ENCODE measurements around the gene POLR2M.

POLR2M gene

DNA sequence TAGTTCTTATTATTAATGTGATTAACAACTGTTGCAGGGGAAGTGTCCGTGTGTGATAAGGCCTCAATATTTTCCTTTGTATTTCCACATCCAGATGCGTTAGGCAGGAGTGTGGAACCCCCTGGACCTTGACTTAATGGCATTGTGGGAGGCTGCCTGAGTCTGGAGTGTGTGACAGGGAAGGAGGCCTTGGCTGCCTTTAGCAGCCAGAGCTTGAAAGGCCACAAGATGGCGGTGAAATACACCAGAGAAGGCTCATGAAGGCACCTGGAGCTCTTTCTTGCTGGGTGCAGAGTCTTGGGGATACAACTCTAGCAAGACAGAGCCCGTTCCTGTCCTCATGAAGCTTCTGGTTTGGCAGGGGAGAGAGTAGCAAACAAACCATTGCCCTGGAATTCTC, 36.9 kb downstream of the POLR2M start:
- DNase-seq = no peak

DNA sequence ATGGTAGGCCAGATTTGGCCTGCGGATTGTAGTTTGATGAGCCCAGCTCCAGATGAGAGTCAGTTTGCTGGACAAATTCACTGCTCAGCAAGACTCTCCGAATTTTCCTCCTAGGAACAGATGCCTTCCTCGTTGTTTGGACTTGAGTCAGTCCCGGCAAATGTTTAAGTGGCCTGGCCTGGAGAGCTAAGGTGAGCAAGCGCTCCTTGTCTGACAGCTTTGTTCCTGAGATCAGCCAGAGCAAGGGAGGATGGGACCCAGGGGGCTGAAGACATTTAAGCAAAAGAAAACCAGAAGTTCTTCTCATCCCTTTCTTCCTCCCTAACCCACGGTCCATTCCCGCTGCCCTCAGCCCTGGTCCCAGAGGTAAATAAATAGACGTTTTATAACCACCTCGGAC, 40.3 kb downstream of the POLR2M start:
- no peak for DNase-seq

DNA sequence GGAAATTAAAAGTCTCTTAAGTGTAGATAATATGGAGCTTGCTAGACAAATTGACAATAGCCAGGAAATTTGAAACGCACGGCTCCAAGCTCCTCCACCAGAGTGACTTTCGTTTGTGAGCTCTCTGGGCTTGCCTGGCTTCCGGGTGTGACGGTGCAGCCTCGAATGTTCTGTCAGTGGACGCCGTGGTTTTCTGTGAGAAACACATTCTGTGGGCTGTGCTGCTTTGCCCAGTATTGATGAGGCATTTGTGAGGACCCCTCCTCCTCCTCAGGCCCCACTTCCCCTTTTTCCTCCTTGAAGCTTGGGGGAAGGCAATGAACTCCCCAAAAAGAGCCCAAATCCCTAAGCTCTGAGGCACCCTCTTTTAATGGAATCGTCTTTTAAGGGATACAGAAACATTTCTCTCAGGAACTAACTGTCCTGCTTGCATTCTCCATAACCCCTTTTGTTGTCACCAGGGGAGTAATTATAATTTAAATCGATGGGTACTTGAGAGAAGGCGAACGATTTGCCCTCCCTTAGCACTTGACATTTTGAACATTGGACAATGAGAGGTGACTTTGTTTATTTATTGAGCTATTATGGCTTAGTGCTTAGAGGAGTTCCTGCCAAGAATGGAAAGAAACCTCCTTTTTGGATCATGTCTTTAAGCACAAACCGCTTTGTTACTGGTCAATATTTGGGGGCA, 40.8 kb downstream of the POLR2M start:
- peak; percentile 21 for DNase-seq

DNA sequence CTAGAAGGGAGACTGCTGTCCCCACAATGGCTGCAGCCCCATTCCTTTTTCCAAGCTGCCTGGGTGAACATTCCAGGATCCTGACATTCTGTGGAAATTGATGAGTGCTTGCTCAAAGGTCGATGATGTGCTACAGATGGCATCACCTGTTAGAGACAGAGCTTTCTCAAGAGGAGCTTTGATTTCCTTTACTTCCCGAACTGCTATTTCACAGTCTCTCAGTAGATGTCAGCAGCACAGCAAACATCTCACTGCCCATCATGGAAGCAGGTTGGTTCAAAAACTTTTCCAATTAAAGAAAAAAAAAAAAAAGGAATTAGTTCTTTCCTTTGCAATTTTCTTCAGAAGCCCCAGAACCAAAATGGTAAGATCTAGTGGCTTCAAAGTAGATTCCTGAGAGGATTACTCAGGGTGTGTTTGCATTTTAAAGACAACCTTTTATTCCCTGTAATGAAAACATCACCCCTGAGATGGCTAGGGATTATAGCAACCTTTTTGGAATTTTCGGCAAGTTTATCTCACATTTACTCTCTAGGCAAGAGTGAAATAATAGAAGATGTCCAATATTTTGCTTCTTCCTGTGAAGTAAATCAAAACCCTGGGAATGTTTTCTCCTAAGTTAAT, 44.8 kb downstream of the POLR2M start:
- no peak for DNase-seq

DNA sequence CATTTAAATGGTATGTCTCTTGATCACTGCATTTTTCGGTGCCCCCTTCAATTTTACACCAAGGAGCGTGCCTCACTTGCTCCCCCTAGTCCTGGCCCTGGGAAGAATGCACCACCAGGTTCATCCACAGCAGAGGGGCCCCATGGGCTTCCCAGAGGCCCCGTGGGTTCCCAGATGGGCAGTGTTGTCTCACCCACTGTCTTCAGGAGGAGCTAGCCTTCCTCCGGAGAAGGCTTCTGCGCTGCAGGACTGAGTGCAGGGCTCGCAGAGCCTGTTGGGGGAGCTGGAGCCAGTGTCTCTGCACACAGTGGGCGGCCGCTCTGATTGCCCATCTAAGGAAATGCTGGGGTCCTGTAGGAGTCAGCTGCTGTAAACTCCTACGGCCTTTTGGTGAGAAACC, 45.9 kb downstream of the POLR2M start:
- no peak for DNase-seq

DNA sequence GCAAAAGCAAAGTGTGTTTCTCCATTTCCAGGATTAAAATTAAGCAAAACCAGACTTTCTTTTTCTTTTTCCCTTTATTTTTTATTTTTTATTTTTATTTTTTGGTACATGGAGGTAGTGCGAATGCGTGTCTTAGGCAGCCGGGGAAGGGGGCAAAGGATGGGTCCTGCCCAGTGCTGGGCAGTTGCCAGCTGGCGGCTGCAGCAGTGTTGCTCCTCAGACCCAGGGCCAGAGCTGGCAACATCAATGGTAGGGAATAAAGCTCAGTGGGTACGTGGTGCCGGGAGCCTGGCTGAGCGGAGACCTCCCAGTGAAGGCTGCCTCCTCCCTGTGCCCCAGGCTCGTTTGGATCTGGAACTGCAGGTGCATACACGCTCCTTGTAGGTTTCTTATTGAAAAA, 46.3 kb downstream of the POLR2M start:
- no peak for DNase-seq

DNA sequence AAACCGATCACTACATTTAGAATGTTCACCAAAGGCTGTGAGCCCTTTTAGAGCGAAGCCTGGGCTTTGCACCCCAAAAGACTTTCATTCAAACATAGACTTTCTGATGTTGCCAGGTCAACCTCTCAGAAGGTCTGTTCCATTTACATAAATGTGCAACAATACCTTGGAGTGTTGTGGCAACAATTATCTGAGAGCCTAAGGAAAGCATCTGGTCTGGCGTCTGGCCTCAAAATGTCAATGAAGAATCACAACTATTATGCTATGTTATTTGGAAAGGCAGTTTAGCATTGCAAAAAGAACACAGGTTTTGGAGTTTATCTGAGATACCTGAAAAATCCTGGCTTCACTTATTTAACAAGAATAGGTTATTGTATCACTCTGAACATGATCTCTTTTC, 50.0 kb downstream of the POLR2M start:
- DNase-seq = no peak

DNA sequence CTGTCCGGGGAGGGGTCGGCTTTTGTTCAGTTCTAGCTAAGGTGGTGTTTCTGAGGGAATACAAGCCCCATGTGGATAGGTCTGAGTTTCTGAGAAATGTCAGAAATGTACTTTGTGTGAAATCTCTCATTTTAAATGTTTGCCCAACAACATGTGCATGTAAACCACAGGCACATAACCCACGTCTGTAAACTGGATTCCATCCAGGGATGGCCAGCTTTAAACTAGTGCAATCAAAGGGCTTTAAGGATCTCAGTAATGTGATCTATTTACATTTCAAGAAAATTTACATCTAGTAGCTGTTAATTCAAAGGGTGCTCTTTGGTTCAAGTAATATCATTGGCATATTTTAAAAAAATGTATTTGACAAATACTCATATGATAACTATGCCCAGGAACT, 52.0 kb downstream of the POLR2M start:
- no peak for DNase-seq

DNA sequence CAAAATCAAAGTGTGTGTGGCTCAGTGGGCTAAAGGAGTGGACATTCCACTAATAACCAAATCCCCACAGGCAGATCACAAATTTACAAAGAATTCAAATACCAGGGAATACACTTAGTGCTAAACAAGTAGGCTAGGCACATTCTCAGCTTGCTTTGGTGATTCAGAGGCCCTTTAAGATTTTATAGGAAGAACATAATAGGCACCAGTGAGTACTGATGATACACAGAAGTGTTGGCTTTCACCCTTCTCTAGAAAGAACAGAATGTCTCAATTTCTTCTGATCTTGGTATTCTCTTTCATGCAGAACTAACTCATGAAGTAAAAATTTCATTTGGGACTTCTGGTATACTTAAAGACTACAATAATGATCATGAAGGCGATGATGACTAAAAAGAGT, 55.0 kb downstream of the POLR2M start:
- DNase-seq = no peak

DNA sequence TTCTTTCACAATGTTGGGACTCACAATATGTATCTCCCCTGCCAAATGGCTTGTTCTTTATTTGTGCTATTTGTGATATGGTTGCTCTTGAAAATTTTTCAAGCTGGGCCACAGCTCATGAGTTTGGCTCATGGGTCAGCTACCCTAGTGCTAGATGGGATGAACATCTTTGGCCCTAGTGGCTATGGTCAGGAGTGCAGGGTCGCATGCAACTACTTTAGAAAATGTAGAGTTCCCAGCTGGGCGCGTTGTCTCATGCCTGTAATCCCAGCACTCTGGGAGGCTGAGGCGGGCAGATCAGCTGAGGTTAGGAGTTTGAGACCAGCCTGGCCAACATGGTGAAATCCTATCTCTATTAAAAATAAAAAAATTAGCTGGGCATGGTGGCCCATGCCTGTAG, 55.8 kb downstream of the POLR2M start:
- no peak for DNase-seq

DNA sequence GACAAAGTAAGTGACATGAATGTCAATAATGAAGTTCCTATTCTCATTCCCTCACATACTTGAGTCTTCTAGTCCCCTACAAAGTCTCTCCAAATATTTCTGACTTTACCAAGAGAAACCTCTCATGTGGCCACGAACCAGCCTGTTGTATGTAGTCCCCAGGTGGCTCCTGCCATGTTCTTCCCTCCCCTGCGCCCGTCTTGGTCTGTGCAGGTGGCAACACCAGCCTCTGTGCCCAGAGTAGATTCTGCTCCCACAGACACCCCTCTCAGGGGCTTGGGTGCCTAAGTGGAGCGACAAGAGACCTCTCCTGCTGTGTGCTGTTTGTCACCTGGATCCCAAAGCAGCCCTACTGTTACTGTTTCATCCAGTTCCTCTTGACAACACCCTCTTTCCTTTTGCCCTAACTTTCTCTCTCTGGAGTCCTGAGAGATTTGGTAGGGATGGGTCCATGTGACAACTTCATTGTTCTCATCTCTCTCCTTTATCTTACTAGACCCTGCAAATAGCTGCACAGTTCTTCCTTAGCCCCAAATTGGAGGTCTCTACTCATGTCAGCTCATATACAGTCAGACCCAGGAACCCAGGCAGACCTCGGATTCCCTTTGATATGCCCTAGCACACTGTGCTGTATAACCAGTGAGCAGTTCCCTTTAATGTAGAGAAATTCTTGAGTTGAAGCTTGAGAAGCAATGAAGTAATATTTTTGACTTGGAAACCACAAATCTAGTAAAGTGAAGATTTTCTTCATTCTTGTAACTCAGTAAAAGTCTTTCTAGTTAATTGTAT, 56.9 kb downstream of the POLR2M start:
- DNase-seq = no peak

Data from activated naive CD4-positive, alpha-beta T cell treated with anti-CD3 and anti-CD28 coated beads, Interleukin-2, amount 50 U/mL, for 16 hours (primary cell).